ENCODE results near the gene SH3PXD2A.

DNA sequence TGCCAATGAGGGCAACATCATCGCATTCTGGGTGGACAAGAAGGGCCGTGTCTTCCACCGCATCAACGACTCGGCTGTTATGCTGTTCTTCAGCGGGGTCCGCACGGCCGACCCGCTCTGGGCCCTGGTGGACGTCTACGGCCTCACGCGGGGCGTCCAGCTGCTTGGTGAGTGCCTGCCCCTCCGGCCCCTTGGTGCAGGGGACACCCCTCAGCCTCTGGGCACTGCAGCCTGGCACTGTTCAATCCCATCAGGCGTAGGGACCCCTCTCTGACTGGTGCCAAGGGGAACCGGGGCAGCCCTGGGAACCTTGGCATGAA is 283.8 kb downstream of the SH3PXD2A start:
- no peak for TF ChIP-seq CTCF (IDR thresholded peaks at IDR 0.05)
- TF ChIP-seq EZH2 (IDR thresholded peaks at IDR 0.05; ENCODE audit: borderline replicate concordance, insufficient read depth, low read depth, low read length, poor library complexity, severe bottlenecking): no peak
